C4-2B (cell line): ENCODE data around the gene ARRDC3.

Experiments used
- H3K27ac ChIP-seq: fragments of 450-650 bp; 2 replicates; pipeline ENCODE4 v1.5.1; 2017
- CTCF ChIP-seq: fragments of 450-650 bp; conservative IDR thresholded peaks from 2 replicates; pipeline ENCODE4 v1.5.1; 2017; ENCODE audit warnings: mild to moderate bottlenecking
- ZFX ChIP-seq: fragments of 450-650 bp; IDR thresholded peaks from 2 replicates; pipeline ENCODE4 v1.6.1; 2017

The ARRDC3 gene

DNA sequence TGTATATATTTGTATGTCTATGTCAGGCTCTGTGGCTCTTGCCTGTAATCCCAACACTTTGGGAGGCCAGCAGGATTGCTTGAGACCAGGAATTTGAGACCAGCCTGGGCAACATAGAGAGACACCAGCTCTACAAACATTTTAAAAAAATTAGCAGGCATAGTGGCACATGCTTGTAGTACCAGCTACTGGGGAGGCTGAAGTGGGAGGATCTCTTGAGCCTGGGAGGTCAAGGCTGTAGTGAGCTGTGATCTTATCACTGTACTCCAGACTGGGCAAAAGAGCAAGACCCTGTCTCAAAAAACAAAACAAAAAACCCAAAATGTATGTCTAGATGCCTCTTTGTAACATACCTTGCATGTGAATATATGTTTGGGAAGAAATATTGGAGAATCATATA is 15.8 kb downstream of the ARRDC3 start:
- no peak overlapping the region for H3K27ac ChIP-seq
- TF ChIP-seq CTCF (no peak), ZFX (no peak)

DNA sequence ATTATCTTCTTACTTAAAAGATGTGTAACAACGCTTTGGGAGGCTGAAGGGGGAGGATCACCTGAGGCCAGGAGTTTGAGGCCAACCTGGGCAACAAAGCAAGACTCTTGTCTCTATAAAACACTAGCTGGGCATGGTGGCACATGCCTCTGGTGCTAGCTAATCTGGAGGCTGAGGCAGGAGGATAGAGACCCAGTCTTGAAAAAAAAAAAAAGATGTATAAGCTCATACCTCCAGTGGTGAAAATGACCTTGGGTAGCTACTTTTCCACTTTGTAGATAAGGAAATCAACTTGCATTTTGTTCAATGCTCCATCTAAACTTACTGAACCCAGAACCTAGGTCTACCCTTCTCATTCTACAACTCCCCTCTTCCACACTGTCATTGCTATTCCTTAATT is 16.6 kb downstream of the ARRDC3 start:
- TF ChIP-seq CTCF (no peak), ZFX (no peak)
- no peak overlapping the region for H3K27ac ChIP-seq

- no peak overlapping the region for H3K27ac ChIP-seq
- TF ChIP-seq ZFX (no peak), CTCF (no peak)
Observed at GRCh38 chr5:91365498-91365897, 17.6 kb downstream of the ARRDC3 start.

GRCh38 chr5:91362935-91363334 is 20.2 kb downstream of the ARRDC3 start:
- H3K27ac ChIP-seq, result no peak overlapping the region
- TF ChIP-seq CTCF (no peak), ZFX (no peak)

DNA sequence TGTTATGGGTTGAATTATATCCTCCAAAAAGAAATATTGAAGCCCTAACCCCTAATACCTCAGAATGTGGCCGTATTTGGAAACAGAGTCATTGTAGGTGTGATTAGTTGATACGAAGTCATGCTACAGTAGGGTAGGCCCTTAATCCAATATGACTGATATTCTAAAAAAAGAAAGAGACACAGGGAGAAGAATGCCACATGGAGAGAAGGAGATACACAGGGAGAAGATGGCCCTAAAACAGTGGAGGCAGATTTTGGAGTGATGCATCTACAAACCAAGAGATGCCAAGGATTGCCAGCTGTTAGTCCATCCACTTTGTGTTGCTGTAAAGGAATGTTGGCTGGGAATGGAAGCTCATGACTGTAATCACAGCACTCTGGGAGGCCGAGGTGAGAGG is 21.3 kb downstream of the ARRDC3 start:
- no peak for TF ChIP-seq ZFX
- TF ChIP-seq CTCF, result no peak
- no peak overlapping the region for H3K27ac ChIP-seq

- H3K27ac ChIP-seq, result no peak overlapping the region
- TF ChIP-seq ZFX, result no peak
- TF ChIP-seq CTCF, result no peak
Observed at GRCh38 chr5:91361055-91361701, 21.9 kb downstream of the ARRDC3 start.

DNA sequence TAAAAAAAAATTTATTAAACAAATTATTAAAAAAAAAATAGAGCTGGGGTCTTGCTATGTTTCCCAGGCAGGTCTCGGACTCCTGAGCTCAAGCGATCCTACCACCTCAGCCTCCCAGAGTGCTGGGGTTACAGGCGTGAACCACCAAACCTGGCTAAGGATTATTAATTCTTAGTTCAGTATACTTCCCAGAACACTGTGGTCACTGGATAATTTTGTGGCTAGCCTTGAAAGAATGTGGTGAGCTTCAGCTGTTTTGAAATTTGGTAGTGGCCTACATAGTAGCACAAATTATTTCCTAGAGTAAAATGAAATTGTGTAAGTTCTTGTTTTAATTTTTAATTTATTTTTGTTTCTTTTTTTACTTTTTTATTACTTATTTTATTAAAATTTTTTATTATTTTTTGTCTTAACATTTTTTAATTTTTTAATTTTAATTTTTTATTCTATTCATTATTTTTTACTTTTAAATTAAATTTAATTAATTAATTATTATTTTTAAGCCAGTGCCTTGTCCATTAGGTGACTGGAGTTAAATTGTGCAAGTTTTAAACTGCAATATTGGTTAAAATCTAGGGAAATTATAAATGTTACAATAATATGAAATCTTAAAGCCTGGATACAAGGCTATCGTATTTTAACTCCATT is 23.0 kb downstream of the ARRDC3 start:
- TF ChIP-seq ZFX (no peak), CTCF (no peak)
- H3K27ac ChIP-seq, result no peak overlapping the region
